Neuron (in vitro differentiated cells): Measurements from ENCODE around the gene GOLGA6L6.
"Not testable (repeated sequence)": the region's sequence is repeated elsewhere in the genome, so short reads cannot be mapped to it uniquely, and the experiment has no call there.

Experiments
- H2AFZ ChIP-seq: one replicate; pipeline ENCODE4 v1.6.1; 2013; ENCODE audit warnings: low read depth, mild to moderate bottlenecking, inconsistent platforms, low read length, moderate library complexity
- H3K27me3 ChIP-seq: one replicate; pipeline ENCODE4 v1.6.1; 2013; ENCODE audit warnings: low read length; ENCODE audit not compliant: insufficient read depth
- H3K36me3 ChIP-seq: one replicate; pipeline ENCODE4 v1.6.1; 2013; ENCODE audit warnings: low read length; ENCODE audit not compliant: insufficient read depth
- H3K4me1 ChIP-seq: one replicate; pipeline ENCODE4 v1.6.1; 2013; ENCODE audit warnings: low read length; ENCODE audit not compliant: insufficient read depth
- H3K4me3 ChIP-seq: 2 replicates; pipeline ENCODE4 v1.5.1; 2013; ENCODE audit warnings: mild to moderate bottlenecking, low read length, moderate library complexity
- H3K9me3 ChIP-seq: one replicate; pipeline ENCODE4 v1.6.1; 2013; ENCODE audit warnings: low read length

Gene GOLGA6L6

GRCh38 chr15:20541700-20542099, at the start of gene GOLGA6L6:
Gene GOLGA6L6 (minus strand): TSS chr15:20541800. CDS start chr15:20541709, 91 bp downstream.
- H3K27me3 ChIP-seq, H2AFZ ChIP-seq, H3K4me1 ChIP-seq, H3K9me3 ChIP-seq, H3K4me3 ChIP-seq, H3K36me3 ChIP-seq: not testable (repeated sequence)

DNA sequence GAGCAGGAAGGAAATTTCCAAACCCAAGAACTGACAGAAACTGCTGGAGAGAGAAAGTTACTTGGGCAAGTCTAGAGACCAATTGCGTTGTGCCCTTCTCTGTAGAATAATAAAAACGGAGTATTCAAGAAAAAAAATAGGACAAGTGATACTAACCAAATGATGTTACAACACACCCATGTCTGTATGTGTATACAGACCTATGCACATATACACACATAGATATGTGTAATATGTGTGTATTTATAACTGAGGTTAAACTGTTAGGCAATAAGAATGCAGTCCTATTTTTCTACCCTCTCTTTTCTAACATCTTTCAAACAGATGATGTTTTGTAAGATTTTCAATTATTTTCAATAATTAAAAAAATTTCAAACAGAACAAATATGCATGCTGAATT, 48.5 kb upstream of the GOLGA6L6 start:
- not testable (repeated sequence) for H3K27me3 ChIP-seq, H3K9me3 ChIP-seq

DNA sequence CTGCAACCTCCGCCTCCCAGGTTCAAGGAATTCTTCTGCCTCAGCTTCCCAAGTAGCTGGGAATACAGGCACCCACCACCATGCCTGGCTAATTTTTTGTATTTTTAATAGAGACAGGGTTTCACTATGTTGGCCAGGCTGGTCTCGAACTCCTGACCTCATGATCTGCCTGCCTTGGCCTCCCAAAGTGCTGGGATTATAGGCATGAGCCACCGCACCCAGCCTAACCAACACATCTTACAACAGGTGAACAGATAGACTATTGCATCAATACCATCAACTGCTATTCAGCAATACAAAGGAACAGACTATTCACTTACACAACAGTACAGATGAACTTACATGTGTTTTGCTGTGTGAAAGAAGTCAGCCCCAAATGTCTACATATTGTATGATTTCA, 45.2 kb upstream of the GOLGA6L6 start:
- not testable (repeated sequence) for H2AFZ ChIP-seq, H3K4me1 ChIP-seq, H3K4me3 ChIP-seq, H3K9me3 ChIP-seq, H3K27me3 ChIP-seq, H3K36me3 ChIP-seq

More for the DNA sequence above, 48.5 kb upstream of the GOLGA6L6 start:
- not testable (repeated sequence) for H2AFZ ChIP-seq, H3K4me3 ChIP-seq, H3K36me3 ChIP-seq, H3K4me1 ChIP-seq

DNA sequence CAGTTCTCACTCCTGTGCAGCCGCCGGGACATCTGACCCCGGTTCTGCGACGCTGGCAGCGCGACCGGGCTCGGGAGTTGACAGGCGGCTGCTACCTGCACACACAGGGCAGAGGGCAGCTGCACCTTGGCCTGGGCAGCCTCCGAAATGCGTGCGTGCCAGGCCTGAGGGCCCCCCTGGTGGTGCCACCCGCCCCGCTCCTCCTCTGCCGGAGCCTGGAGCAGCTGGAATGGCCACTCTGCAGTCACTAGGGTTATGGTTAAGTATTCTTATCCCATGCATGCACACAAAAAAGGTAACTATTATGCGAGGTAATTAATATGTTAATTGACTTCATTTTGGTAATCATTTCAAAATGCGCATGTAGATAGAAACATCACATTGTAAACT, 41.1 kb upstream of the GOLGA6L6 start:
- H3K27me3 ChIP-seq, H3K4me3 ChIP-seq, H3K9me3 ChIP-seq, H2AFZ ChIP-seq, H3K36me3 ChIP-seq, H3K4me1 ChIP-seq: not testable (repeated sequence)

DNA sequence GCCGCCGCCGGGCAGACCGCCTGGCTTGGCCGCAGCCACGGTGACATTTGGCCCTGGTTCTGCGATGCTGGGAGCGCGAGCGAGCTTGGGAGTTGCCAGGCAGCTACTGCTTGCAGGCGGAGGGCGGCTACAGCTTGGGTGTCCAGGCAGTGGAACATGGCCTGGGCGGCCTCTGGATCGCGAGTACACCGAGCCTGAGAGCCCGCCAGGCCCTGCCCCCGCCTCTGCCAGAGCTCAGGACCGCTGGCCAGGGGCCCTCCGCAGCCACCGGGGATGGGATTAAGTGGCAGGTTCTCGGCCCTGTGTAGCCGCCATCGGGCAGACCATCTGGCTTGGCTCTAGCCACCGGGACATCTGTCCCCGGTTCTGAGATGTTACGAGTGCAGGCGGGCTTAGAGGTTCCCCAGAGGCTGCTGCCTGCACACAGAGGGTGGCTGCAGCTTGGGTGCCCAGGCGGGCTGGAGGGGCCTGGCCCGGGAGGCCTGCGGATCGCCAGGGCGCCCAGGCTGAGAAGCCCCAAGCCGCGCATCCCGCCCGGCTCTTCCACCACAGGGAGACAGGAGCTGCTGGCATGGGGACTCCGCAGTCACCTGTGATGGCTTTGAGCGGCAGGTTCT, 40.6 kb upstream of the GOLGA6L6 start:
- not testable (repeated sequence) for H3K9me3 ChIP-seq, H3K4me1 ChIP-seq, H3K27me3 ChIP-seq, H2AFZ ChIP-seq, H3K36me3 ChIP-seq, H3K4me3 ChIP-seq

DNA sequence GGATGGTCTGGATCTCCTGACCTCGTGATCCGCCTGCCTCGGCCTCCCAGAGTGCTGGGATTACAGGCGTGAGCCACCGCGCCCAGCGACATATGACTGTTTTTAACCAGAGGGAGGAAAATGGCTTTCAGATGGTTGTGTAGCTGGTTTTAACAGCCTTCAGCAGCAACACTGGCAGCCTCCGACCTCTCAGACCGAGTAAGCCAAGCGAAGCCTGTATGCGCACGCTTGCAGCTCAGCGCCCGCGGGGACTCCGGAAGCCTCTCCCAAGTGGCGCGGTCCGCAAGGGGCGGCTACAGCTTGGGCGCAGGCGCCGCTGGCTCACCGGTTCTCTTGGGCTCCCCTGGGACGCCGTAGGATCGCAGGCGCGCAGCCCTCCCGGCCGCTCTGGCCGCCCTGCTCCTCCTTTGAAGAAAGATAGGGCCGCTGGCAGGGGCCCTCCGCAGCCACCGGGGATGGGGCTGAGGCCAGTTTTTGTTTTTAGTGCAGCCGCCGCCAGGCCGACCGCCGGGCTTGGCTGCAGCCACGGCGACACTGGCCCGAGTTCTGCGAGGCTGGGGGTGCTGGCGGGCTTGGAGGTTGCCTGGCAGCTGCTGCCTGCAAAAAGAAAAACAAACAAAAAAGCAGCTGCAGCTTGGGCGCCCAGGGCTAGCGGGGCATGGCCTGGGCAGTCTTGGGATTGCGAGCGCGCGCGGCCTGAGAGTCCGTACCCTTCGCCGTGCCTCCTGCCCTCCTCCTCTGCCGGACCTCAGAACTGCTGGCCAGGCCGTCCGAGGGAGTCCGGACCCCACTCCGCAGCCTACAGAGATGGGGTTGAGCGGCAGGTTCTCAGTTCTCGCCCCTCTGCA, 39.9 kb upstream of the GOLGA6L6 start:
- H3K27me3 ChIP-seq, H3K36me3 ChIP-seq, H3K9me3 ChIP-seq, H3K4me3 ChIP-seq, H3K4me1 ChIP-seq, H2AFZ ChIP-seq: not testable (repeated sequence)

DNA sequence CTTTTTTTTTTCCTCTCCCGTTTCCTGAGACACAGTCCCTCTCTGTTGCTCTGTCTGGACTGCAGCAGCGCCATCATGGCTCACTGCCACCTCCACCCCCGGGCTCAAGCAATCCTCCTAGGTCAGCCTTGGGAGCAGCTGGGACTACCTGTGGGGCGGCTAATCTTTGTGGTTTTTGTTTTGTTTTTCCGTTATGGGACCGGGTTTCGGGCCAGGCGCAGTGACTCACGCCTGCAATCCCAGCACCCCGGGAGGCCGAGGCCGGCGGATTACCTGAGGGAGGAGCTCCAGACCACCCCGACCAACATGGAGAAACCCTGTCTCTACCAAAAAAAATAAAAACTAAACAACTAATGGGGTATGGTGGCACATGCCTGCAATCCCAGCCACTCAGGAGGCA, 38.1 kb upstream of the GOLGA6L6 start:
- not testable (repeated sequence) for H3K9me3 ChIP-seq, H3K4me3 ChIP-seq, H3K36me3 ChIP-seq, H2AFZ ChIP-seq, H3K27me3 ChIP-seq, H3K4me1 ChIP-seq

DNA sequence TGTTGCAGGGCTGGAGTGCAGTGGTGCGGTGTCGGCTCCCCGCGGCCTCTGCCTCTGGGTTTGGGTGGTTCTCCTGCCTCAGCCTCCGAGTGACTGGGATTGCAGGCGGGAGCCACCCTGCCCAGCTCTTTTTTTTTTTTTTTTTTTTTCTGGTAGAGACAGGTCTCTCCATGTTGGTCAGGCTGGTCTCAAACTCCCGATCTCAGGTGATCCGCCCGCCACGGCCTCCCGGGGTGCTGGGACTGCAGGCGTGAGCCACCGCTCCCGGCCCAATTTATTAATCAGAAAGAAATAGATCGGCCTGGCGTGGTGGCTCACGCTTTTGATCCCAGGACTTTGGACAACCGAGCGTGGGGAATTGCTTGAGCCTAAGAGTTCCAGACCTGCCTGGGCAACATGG, 9.7 kb upstream of the GOLGA6L6 start:
- not testable (repeated sequence) for H3K9me3 ChIP-seq, H2AFZ ChIP-seq, H3K27me3 ChIP-seq, H3K36me3 ChIP-seq, H3K4me3 ChIP-seq, H3K4me1 ChIP-seq

DNA sequence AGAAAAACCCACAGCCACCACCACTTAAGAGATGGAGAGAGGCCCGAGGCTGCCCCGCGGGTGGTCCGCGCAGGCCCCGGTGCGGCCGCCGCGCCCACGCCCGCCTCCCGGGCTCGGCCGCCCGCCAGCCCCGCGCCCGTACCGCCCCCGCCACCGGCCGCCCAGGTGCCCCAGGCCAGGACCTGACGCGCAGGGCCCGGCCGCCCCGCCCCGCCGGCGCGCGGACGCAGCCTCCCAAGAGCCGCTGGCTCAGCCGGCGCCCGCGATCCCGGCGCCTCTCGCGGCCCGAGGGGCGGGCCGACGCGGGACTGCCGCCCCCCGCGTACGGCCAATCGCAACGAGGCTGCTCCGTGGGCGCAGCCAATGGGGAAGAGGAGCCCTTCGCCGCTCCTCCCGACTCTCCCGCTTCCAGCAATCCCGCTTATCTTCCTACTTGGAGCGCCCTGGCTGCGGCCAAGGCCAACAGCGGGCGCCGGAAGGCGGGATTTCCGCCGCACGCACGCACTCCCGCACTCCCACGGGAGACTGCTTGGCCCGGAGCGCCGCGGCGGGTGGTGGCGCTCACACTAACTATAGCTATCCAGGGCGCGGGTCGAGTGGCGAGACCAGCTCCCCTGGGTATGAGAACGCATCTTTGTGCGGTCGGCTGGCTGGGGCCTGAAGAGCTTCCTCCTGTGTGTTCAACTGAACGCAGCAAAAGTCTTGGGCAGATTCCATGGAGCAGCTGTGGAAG, 35.5 kb downstream of the GOLGA6L6 start:
- not testable (repeated sequence) for H3K4me3 ChIP-seq, H3K27me3 ChIP-seq, H3K4me1 ChIP-seq, H3K9me3 ChIP-seq, H2AFZ ChIP-seq, H3K36me3 ChIP-seq

DNA sequence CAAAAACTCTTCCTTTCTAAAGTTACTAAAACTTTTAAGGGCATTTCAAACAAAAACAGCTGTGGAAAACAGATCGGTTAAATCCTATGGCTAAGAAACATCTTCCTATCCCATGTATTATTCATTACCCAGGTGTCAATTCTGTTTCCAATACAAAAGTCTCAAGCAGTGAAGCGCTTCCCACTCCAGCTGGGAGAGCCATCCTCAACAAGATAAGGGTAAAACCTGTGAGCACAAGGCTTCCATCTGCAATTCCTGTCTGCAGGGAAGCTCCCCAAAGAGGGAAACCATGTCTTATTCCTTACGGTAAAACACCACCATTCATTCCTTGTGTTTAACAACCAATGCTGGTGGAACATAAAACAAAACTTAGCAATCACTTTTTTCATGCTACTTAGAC, 38.8 kb downstream of the GOLGA6L6 start:
- not testable (repeated sequence) for H3K36me3 ChIP-seq, H3K9me3 ChIP-seq, H3K27me3 ChIP-seq, H3K4me3 ChIP-seq, H3K4me1 ChIP-seq, H2AFZ ChIP-seq

- not testable (repeated sequence) for H3K4me1 ChIP-seq, H3K36me3 ChIP-seq, H3K4me3 ChIP-seq, H3K27me3 ChIP-seq, H2AFZ ChIP-seq, H3K9me3 ChIP-seq
These were observed 39.9 kb downstream of the GOLGA6L6 start for GRCh38 chr15:20501512-20502222.

DNA sequence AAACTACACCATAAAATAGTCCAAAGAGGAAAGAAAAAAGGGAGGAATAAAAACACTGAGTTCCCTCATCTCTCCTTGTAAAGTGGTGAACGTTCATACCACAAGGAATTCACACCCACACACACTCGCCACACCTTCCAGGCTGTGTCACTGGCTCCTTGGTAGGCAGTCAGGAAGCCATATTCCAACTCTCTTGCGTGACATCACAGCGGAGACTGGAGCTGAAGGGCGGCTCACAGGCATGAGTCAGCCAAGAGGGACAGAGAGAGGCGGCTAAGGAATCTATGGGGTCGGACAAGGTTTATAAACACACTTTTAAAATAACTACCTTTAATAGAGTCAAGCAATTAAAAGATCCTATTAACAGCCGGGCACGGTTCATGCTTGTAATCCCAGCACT, 43.8 kb downstream of the GOLGA6L6 start:
- not testable (repeated sequence) for H2AFZ ChIP-seq, H3K9me3 ChIP-seq, H3K4me1 ChIP-seq, H3K27me3 ChIP-seq, H3K4me3 ChIP-seq, H3K36me3 ChIP-seq

DNA sequence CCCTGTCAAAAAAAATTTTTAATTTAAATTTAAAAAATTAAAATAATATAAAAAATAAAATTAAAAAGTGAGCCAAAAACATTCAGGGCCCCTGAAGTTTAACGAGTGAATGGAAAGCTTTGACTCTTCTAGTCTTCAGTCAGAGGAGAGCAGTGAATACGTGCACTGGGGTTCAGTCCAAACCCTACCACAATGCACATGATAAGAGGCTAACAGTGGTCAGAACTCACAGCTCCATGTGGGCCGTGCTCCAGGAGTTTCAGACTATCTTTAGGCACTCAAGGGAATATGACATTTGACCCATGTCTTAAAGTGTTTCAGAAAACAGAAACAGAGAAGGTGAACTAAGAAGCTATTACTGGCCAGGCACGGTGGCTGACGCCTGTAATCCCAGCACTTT, 48.6 kb downstream of the GOLGA6L6 start:
- H3K4me3 ChIP-seq, H3K36me3 ChIP-seq, H2AFZ ChIP-seq, H3K9me3 ChIP-seq, H3K27me3 ChIP-seq, H3K4me1 ChIP-seq: not testable (repeated sequence)
